CD1c-positive myeloid dendritic cell (primary cell): Measurements from ENCODE around the gene CWC22.

Source experiments
- DNase-seq: peaks from one replicate; pipeline ENCODE4 v3.0.0-alpha.2; 2016; ENCODE audit errors: extremely low spot score

CWC22 gene

DNA sequence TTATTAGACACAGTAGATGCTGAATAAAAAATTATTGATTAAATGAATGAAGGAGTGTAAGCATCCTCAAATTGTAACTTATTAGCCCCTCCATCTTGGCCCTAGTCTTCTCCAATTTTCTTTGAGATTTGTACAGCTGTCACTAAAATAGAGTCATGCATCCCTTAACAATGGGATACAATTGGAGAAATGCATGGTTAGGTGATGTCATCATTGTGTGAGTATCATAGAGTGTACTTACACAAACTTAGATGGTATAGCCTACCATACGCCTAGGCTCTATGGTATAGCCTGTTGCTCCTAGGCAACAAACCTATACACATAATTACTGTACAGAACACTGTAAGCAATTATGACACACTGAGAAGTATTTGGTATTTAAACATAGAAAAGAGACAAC lies 107.4 kb downstream of the CWC22 start:
- no peak for DNase-seq

DNA sequence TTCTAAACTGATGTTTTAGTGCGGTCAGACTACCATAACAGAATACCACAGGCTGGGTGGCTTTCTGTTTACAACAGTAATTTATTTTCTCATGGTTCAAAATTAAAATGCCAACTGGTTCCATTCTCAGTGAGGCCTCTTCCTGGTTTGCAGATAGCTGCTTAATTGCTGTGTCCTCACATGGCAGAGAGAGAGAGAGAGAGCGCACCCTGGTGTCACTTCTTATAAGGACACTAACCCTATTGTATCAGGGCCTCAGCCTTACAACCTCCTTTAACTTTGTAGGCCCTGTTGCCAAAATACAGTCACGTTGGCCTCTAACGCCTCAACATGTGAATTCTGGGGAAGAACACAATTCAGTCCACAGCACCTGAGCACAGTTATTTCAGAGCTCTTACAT lies 108.2 kb downstream of the CWC22 start:
- DNase-seq = no peak
